HUDEP-2 (cell line): Measurements from ENCODE around the gene EXOC6.

ENCODE experiments used
- DNase-seq, 76 experiments: peaks; one replicate each; lab custom pipeline; 2025; ENCODE audit not compliant: unreplicated experiment in 76 of 76; lab: John Stamatoyannopoulos, UW

The EXOC6 gene

GRCh38 chr10:92995509-92995908, 147.2 kb downstream of the EXOC6 start:
- DNase-seq: no peak

DNA sequence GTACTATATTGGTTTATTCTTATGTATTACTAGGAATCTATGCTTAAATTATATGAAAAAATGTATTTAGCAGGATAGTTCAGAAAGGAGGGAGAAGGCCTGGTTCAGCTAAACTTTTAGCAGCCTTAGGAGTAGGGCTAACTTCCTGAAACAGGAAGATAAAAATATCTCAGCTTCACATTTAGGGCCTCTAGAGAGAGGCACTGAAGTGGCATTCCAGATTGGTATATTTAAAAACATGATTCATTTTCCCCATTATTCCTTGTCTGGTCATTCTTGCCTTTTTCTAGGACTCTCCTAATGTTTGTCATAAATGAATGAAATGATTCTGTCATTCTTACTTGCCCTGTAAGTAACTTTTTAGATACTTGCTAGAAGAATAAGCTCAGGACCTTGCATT, 149.3 kb downstream of the EXOC6 start:
- DNase-seq: no peak

GRCh38 chr10:92999191-92999590, 150.9 kb downstream of the EXOC6 start:
- no peak for DNase-seq

DNA sequence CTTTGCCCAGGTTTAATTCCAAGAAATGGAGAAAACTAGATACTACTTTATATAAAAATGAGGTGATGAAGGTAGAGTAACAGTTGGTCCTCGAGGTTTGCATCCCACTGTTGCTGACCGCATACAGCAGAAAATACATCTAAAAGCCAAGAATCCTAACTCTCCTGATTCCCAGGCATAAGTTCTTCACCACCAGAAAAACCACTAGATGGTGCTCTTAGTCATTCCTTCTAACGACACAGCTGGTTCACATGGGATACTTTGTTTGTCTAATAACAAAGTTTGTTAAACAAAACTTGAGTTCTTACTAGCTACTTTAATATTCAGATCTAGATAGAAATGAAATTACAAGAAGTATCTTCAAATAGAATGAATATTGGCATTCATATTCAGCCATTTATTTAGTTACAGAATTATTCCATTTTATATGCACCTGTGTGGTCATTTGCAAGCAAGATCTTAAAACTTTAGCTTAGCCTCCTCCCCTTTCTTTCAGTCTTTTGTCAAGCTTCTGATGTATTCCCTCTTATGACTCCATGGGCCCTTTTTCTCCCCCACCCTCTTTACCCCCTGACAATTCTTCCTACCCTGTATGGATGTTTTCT, 158.2 kb downstream of the EXOC6 start:
- peak in 18 of 76 experiments; percentile 2 to 37 (median 16) for DNase-seq

GRCh38 chr10:93015722-93016121, 167.4 kb downstream of the EXOC6 start:
- DNase-seq: no peak

DNA sequence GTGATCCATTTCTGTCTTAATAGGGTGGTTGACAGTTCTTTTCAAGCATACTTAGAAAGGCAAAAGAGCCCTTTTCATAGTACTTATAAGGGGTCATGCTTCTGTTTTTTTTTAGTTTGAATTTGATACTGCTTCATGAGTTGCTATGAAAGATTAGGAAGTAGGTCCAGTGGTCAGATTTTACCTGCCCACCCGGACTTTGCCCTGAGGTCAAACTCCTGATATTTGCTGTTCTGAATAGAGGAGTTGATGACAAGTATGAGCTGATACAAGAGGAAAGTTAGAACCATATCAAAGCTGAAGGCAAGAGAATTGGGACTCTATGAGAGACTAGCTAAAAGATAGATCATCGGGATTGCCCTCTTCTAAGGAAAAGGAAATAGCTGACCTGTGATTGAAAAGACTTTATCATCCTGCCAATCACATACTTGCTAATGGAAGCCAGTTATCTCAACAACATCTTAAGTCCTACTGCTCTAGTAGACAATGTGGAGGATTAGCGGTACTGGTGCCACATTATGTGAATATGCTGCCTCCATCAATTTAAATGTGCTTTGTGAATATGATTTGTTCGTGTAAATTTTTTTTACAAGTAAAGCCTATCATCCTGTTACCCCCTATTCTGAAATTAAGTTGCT, 174.8 kb downstream of the EXOC6 start:
- no peak for DNase-seq

DNA sequence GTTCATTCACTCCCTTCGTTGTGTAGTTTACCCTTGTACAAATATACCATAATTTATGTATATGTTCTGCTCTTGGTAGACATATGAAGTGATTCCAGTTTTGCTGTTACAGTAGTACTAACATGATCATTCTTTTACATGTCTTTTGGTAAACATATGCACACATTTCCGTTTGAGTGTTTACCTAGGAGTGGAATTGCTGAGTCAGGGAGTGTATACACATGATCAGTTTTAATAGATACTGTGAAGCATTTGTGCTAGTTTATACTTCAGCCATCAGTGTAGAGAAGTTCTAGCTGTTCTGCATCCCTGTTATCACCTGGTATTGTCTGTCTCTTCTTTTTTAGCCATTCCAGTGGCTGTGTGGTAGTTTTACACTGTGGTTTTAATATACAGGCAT, 177.8 kb downstream of the EXOC6 start:
- no peak for DNase-seq

GRCh38 chr10:93027508-93027907, 179.2 kb downstream of the EXOC6 start:
- DNase-seq: no peak

GRCh38 chr10:93028883-93029282, 180.6 kb downstream of the EXOC6 start:
- peak in 7 of 76 experiments; percentile 1 to 20 (median 14) for DNase-seq

DNA sequence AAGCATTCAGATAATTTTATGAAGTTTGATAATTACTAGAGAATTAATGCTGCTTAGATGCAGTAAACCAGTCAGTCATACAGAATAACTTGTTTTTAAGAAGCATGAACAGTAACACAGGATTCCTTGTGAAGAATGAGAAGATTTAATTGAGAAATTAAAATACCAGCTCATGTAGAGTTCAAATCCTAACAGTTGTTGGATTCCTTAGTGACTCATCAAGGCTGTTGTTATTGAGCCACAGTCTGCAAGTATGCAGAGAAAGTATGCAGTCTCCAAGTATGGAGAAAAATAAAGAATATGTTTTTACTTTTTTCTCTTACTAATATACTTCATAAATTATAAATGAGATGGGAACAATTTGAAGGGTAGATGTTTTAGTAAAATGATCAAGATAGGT, 182.1 kb downstream of the EXOC6 start:
- DNase-seq: no peak

GRCh38 chr10:93032105-93032808, 183.9 kb downstream of the EXOC6 start:
- no peak for DNase-seq

GRCh38 chr10:93032809-93033137, 184.5 kb downstream of the EXOC6 start:
- DNase-seq: no peak

GRCh38 chr10:93034426-93034825, 186.1 kb downstream of the EXOC6 start:
- no peak for DNase-seq

DNA sequence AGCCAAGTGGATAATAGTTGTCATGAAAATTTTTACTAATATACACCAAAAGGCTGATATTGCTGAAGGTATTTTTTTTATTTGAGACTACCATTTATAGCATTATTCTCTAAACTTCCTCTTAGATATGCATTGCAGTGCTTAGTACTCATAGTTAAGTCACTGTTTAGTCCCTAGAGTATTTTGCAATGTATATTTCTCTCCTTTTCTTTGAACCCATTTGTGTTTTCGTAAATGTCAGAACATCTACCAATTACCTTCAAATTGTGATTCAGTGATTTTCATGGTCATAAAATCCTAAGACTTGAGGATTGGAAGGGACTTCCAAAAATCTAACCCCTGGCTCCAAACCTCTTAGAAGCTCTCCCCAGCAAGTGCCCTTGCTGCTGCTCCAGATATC, 190.8 kb downstream of the EXOC6 start:
- DNase-seq: no peak

GRCh38 chr10:93039721-93040120, 191.4 kb downstream of the EXOC6 start:
- peak in 36 of 76 experiments; percentile 4 to 60 (median 23) for DNase-seq

DNA sequence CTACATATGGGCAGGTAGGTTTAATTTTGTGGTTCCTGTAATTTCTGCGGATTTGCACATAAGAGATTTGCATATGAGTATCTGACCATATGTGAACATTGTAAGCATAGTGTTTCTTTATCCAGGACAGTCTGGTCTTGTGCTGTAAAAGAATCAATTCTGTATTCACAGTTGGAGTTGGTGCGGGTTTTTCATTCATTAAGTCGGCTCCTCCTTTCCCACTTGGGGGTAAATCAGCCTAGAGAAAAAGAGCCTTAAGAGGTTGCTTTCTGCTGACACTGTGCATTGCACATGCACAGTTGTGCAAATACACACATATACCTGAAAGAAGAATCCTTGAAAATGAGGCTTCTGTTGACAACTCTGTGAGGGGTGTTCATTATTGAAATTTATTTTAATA, 206.2 kb downstream of the EXOC6 start:
- DNase-seq: no peak

DNA sequence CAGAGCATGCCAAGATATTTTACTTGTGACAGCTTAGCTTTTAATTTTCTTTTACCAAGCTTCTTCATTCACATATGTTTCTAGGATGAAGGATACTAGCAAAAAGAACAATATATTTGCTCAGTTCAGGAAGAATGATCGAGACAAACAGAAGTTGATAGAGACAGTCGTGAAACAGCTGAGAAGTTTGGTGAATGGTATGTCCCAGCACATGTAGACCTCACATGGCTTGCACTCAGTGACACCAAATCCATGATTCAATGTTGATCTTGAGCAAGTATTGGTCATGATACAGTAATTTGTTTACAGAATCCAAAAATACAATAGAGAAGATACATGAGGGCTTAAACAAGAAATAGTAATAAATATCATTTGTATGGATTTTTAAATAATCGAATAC, 209.8 kb downstream of the EXOC6 start:
- no peak for DNase-seq

DNA sequence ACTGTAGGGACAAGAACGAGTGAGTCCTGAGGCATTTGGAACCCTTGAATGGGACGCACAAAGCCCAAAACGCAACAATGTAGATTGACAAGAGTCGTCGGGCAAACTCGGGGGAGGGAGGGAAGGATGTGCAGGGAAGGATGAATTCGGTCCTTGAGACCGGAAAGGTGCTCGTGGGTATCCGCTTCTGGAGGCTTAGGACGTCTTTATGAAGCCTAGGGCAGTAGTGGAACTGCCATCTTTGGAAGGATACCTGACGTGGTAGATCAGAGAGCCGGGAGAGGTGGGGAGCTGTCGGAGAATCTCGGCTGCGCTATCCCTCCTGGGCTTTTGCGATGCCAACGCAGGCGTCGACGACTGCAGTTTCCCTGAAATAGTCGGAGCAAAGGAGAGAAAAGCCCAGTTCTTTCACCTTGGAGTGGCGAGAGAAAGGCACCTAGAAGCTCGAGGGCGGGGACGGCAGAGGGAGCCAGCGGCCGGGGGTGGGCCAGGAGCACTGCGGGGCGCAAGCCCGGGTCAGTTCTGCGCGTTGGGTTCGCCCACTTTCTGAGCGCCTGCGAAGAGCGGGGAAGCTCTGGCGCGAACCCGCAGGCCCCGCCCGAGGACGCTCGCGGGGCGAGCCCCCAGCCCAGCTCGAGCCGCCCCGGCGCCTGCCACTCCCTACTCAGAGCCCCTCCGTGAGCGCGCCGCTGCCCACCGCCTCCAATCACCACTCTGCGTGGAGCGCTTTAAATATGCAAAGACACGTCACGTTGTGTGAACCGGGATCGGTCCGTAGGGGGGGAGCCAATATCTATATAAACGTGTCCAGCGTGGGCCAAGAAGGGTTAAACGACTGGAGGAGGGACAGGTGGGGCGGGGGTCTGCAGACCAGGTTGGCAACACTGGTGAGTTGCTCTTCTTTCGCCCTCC, 211.9 kb downstream of the EXOC6 start, which contains the start of gene CYP26C1:
Gene CYP26C1, plus strand, starts transcription at position 824 of the 912 bp plus-strand sequence. CDS start 466 bp downstream, outside the sequence.
- DNase-seq: no peak

- DNase-seq: no peak
Measured at GRCh38 chr10:93060887-93061593, 212.7 kb downstream of the EXOC6 start.
